GM12874 (cell line): ENCODE data around the gene GABRP.

Source experiments
- CTCF ChIP-seq: IDR thresholded peaks from 2 replicates; pipeline ENCODE4 v1.5.1; 2011; ENCODE audit warnings: low read depth, mild to moderate bottlenecking, control low read depth, low read length, moderate library complexity; ENCODE audit not compliant: insufficient read depth

Gene GABRP

GRCh38 chr5:170854566-170854965, 71.0 kb downstream of the GABRP start:
- no peak for TF ChIP-seq CTCF

GRCh38 chr5:170857066-170857465, 73.5 kb downstream of the GABRP start:
- no peak for TF ChIP-seq CTCF

DNA sequence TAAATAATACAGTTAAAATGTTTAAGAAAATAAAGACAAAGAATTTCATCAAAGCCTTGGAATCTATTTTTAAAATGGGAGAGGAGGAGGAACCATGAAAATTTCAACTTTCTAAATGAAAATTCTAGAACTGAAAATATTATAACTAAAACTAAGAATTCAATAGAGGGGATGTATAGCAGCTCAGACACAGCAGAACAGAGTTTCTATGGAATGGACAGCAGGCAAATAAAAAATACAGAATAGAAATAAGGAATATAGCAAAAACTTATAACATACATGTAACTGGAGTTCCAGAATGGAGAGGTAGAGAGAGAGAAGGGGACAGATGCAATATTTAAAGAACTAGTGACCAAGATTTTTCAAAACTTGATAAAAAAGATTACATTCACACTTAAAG, 76.9 kb downstream of the GABRP start:
- no peak for TF ChIP-seq CTCF

DNA sequence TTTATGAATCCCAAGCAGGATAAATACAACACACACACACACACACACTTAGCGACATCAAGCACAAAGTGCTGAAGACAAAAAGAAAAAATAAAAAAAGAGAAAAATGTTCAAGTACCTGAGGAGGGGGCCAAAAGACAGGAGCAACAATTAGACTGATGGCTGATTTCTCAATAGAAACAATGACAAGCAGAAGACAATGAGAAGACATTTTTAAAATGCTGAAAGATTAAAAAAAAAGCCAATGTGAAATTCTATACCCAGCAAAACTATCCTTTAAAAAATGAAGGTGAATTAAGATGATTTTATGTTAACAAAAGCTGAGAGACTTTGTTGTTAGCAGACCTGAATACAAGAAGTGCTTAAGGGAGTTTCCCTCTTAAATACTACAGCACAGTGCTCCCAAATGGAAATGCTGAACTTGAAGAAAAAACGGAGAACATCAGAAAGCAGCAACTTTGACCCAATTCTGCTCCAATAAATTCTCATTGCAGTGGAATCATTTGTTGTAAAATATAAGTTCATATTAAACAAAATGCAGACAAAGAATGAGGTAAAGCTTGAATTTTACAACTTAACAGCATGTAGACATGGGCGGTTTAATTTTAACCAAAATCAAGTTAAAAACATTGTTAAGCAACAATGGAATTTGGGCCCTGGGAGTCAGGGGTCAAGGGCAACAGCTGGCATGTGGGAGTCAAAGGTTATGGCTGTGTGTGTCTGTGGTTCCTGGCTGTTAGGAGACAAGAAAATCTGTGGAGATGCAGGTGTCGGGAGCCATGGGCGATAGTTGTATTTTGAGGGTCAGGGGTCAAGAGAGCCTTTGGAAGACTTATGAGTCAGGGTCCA, 77.5 kb downstream of the GABRP start:
- TF ChIP-seq CTCF: no peak

DNA sequence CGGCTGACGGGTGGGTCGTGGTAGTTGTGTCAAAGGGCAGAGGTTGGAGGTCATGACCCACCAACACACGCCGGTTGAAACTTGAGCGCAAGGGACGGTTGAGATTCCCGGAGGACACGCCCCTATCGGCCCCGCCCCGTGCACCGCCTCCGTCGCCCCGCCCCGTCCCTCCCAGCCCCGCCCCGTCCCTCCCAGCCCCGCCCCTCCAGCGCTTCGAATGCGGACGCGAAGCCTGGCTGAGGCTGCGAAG, 78.1 kb downstream of the GABRP start:
- TF ChIP-seq CTCF: no peak

DNA sequence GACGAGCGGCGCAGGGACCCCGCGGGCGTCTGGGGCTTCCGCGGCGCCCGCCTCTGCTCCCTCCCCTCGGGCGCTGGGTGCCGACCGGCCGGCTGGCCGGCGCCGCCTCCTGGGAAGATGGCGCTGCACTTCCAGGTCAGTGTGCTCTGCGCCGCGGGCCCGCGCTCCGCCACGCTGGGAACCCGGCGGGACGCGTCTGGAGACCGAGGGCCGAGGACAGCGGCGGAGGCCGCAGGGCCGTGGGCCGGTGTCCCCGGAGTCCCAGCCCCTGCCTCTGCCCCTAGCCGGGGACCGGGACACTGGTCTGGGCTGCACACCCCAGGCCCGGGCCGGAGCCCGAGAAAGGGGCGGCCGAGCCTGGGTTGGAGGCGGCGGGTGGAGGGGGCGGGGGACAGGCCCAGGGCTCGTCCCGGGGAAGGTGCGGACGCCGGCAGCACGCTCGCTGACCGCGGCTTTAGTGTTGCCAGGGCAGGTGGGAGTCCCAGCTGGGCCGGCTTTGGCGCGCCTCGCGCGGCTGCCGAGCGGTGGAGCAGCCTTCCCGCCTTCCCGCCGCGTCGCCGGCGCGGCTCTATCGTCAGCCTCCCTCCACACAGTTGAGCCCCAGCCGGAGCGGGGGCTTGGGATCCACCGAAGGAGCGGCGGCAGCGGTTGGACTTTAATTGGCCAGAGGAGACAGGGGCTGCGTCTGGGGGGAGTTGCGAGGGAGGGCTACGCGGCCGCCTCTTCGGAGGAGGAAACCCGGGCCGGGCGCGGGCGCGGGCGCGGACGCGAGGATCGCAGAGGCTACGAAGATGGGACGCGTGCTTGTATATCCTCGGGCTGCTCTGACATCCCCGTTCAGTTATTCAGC, 78.6 kb downstream of the GABRP start, which contains the start of gene RANBP17:
Gene RANBP17 (plus strand): TSS at position 102 of the 850 bp plus-strand sequence.
- TF ChIP-seq CTCF: no peak

DNA sequence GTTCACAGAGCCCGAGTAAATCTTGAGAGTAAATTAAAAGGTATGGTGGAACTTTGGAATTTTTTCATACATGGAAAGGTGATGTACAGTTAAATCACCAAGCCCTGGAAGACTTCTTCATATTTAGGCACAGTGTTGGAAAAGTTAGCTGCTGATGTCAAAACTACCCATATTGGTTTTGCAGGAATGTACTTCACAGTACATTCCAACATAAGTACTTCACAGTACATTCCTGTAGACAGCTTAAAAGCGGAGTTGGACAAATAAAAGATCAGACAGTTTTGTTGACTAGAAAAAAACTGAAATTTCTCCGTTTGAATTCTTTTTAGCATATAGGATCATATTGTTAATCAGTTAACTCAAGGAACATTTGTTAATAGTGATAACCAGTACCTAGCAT, 80.1 kb downstream of the GABRP start:
- TF ChIP-seq CTCF: no peak
